Measurements from ENCODE around the gene ZNF630.
"Not testable (repeated sequence)": the region's sequence is repeated elsewhere in the genome, so short reads cannot be mapped to it uniquely, and the experiment has no call there.

Gene ZNF630

GRCh38 chrX:48030237-48030636 lies 41.2 kb downstream of the ZNF630 start:
- DNase-seq: no peak

GRCh38 chrX:48028091-48028490 lies 43.3 kb downstream of the ZNF630 start:
- DNase-seq: no peak

GRCh38 chrX:48027545-48027944 lies 43.9 kb downstream of the ZNF630 start:
- DNase-seq: not testable (repeated sequence)

- DNase-seq: peak in 23 of 51 donors; percentile 0 to 68 (median 18)
Measured at GRCh38 chrX:48025561-48025960, 45.9 kb downstream of the ZNF630 start.

- no peak for DNase-seq
Measured at GRCh38 chrX:48022738-48023137, 48.7 kb downstream of the ZNF630 start.

- no peak for DNase-seq
Measured at GRCh38 chrX:48022100-48022499, 49.3 kb downstream of the ZNF630 start.

GRCh38 chrX:48021026-48021900 lies 50.2 kb downstream of the ZNF630 start:
- DNase-seq: peak in 47 of 51 donors; percentile 2 to 93 (median 52)

GRCh38 chrX:48020472-48020871 lies 51.0 kb downstream of the ZNF630 start:
- peak in 1 of 51 donors; percentile 0 for DNase-seq

GRCh38 chrX:48019892-48020291 lies 51.5 kb downstream of the ZNF630 start:
- DNase-seq: not testable (repeated sequence)

- not testable (repeated sequence) for DNase-seq
Measured at GRCh38 chrX:48016583-48017310, 54.7 kb downstream of the ZNF630 start.

GRCh38 chrX:48009445-48009960 lies 61.9 kb downstream of the ZNF630 start:
- not testable (repeated sequence) for DNase-seq

All from hypothalamus (tissue), 51 donors.